Kidney capillary endothelial cell (primary cell): ENCODE data around the gene OXLD1.

Source experiments
- DNase-seq: peaks from one replicate; pipeline ENCODE4 v3.0.0-alpha.2; 2018; ENCODE audit warnings: low spot score

Gene OXLD1

DNA sequence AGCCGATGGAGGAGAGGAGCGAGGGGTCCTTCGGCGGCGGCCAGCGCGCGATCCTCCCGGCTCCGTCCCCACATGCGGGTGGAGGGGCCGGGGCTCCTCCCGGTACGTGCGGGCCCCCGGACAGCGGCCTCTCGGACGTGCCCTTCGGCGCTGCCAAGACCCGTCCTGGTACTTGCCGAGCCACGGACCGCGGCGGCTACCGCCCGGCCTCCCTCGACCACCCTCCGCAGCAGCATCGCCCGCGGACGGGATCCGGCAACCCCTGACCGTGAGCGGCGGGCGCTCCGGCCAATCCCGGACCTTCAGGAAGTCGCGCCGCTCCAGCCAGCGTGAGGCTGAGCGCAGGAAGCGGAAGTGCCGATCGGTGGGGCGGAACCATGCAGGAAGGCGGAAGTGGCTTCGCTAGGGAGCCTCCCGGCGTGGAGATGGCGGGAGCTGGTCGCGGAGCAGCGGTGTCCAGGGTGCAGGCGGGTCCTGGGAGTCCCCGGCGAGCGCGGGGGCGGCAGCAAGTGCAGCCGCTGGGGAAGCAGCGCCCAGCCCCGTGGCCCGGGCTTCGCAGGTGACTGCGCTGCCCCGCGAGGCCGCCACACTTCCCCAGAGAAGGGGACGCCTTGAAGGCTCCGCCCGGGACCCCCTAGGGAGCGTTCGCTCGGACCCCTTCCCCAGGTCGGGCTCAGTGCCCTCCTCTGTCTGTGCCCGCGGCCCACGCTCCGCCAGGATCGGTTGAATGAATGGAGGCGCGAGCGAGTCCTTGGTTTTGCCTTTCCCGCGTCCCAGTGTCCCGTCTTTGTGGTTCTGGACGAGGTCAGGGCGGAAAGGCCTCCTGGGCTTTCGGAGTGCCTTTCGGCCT is at the start of gene OXLD1, which contains the start of gene CCDC137:
Gene OXLD1 (minus strand): TSS at position 264 of the 850 bp plus-strand sequence. CDS start 28 bp downstream, at position 236.
Gene CCDC137 (plus strand): TSS at position 396 of the 850 bp plus-strand sequence. CDS start 30 bp downstream, at position 426.
- DNase-seq, result peak; percentile 92

DNA sequence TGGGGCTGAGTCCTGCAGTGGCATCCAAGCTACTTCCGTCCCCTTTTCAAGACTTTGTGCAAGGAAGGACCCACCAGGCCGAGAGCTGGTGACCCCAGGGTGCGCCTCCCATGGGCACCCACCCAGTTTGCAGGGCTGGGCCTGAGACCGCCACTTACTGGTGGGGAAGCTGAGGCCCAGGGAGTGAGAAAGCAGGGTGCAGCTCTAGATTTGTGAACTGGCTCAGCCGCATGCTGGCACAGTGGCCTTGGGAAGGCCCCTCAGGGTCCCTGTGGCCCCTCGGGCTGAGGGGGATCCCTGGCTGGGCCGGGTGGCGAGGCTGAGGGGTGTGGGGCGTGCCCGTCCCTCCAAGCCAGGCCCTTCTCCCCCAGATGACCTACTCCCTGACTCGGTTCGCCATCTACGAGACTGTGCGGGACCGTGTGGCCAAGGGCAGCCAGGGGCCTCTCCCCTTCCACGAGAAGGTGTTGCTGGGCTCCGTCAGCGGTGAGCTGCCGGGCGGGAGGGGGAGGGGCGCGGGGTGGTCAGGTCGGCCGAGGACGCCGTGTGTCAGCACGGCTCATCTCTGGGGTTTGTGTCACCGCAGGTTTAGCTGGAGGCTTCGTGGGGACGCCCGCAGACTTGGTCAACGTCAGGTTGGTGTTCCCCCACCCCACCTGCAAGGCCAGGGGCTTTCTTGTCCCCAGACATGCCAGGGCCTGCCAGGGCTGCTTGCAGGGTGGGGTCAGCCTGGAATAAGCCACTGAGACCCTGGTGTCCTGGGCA is 48.9 kb upstream of the OXLD1 start:
- no peak for DNase-seq

DNA sequence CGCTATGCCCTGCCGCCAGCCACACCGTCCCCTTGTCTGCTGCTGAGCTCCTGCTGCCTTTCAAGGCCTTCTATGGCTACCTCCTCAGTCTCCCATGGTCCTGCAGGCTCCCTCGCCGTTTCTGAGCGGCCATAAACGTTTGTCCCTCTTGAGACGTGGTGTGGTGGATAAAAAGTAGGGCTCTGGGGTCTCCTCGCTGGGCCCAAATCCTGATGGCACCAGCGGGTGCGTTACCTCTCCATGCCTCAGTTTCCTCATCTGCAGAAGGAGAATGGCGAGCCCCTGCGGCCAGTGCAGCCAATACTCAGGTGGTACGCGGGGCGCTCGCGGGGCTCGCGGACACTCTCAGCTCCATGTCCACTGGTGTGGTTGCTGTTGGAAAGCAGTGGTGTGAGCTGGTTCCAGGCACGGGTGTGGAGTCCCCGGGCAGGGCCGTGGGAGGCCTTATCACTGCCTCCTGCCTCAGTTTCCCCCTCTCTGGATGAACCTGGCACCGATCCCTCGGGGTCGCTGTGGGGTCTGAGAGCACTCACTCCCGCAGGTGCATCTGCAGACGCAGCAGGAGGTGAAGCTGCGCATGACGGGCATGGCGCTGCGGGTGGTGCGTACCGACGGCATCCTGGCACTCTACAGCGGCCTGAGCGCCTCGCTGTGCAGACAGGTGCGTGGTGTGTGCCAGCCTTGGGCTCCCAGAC is 48.2 kb upstream of the OXLD1 start:
- no peak for DNase-seq

DNA sequence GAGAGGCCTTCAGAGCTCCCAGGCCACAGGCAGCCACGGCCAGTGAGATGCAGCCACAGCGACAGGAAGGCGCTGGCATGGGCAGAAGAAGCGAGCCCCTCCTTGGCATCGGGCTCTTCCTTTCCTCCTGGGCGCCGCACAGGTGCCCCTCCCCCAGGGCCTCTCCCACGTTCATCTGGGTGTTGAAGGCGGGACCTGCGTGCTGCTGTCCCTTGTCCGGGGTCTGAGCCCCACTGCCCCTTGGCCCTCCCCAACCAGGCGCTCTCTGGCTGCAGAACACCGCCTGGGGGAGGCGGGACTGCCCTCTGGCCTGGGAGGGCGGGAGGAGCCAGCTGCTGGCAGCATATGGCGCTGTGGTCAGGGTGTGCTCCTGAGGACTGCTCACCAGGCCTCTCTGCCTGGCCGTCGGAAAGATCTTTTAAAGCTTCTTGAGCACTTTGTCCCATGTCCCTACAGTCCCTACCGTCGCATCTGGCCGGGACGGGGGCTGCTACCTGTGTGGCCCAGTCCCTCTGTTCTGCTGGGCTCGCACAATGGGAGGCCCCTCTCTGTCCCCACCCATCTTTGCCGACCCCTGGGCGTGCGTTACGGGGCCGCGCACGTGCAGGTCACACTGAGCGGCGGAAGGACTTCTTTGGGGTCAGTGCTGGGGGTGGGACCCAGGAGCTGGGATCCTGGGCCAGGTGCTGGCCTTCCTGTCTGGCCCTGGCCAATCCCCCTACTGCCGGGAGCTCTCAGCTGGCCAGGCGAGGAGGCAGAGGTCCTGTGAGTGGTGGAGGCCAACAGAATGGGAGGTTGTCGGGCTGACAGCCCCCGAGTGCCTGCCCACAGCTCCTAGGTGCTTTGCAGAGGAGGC is 47.4 kb upstream of the OXLD1 start:
- no peak for DNase-seq

DNA sequence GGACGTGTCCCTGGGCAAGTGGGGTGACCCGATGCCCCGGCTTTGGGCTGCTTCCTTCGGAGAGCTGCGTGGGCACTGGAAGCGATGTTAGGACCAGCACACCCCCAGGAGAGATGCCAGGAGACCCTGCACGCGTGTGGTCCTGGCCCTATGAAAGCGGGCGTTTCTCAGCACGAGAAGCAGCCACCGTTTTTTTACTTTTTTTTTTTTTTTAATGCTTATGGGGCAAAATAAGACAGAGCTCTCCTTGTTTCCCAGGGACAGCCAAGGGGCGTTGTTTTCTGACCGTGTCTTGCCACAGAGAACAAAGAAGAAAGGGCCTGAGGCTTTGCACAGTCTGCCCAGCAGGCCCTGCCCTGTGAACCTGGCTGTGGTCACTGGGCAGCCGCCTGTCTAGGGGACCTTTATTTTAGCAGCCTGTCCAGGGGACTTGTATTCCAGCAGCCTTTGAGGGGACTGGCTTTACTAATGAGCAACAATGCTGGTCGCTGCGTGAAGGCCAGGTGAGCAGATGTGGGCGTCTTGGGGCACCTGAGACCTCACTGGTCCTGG is 46.7 kb upstream of the OXLD1 start:
- no peak for DNase-seq

DNA sequence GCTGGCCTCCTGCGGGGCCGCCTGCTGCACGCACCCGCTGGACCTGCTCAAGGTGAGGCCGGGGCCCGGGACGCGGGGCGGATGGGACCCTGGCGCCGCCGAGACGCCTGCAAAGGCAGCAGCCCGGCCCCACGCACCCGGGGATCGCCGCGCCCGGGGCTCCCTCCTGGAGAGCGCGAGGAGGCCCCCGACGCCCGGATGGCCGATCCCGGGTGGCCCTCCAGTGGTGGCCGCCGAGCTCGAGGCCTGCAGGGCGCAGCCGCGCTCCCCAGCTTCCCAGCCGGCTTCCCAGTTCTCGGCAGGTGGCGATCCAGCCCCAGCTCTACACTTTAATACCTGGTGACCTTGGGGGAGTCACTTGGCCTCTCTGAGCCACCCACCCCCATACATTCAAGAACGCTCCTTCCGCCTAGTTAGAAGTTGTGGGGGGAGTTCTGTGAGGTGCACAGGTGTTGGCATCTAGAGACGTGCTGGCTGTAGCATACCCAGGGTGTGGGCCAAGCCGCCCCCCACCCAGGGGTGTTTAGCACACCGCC is 46.1 kb upstream of the OXLD1 start:
- no peak for DNase-seq

DNA sequence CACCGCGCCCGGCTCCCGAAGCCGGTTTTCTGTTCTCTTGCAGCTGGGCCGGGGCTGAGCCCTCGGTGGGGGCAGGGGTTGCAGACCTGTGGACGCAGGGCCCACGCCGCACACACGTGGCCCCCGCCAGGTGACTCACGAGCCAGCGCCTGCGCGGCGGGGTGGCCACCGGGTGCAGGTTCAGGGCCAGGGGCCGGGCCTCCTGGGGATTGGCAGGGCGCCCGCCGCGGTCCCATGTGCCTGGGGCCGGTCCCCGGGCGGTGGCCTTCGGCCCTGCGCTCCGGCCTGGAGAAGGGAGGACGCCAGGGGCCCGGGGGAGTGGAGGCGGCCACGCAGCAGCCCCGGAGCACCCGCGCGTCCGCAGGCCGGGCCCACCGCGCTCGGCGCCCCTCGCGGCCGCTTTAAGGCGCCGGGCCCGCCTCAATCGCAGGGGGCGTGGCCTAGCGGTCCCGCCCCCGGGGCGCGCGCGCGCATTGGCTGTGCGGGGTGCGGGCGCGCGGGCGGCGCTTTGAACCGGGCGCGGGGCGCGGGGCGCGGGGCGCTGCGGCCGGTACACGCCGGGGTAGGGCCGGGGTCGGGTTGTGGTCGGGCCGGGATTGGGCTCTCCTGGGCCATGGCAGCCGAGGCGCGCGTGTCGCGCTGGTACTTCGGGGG is 45.5 kb upstream of the OXLD1 start, which contains the start of gene SLC25A10:
Gene SLC25A10 (plus strand): TSS at position 471 of the 654 bp plus-strand sequence. CDS start 143 bp downstream, at position 614.
- peak; percentile 55 for DNase-seq

DNA sequence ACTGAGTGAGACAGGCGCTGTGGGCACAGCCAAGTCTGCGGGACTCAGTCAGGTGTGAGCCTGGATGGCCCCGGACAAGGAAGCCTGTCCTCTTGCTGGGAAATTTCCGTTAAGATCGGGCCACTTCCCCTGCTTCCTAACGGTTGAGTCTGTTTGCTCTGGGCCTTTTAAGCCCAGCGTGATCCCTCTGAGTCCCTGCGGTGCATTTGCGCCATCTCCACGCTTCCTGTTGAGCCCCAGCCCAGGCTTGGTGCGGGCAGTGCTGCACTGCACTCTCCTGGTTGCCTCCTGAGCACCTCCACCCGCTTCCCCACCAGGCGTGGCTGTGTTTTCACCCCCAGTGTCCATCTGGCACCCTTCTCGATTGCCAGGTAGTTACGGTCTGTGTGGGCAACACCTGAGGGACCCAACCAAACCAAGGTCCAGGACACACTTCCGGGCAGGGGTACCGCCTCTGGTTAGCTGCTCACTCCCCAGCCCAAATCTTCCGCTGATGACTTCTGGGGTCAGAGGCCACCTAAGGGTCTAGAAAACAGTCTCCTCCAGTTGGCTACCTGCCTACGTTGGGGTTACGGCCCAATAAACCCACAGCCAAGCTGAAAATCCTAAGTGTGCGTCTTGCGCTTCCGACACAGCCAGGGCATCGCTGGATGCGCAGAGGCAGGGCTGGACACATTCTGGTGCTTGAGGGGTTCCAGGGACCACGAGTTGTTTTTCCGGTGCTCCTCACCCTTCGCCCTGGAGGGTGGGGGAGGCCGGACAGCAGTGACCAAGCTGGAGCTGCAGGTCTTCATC is 44.3 kb upstream of the OXLD1 start:
- DNase-seq, result no peak

DNA sequence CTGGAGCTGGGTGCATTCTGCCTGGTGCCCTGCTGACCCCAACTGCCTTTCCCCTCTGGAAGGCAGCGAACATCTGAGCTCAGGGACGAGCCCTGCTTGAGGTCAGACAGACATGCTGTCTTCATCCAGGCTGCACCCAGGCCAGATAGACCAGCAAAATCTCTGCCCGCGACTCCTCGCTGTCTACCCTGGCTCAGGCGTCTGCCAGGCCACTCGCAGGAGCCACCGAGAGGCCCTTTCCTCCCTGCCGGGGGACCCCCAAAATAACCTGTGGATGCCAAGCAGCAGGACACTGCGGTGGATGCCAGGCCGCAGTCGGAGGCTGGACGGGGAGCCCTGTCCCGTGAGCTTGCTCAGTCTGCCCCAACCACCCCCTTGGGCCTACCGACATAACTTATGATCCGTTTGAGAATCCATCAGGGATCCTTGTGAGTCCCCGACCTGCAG is 42.4 kb upstream of the OXLD1 start:
- no peak for DNase-seq

DNA sequence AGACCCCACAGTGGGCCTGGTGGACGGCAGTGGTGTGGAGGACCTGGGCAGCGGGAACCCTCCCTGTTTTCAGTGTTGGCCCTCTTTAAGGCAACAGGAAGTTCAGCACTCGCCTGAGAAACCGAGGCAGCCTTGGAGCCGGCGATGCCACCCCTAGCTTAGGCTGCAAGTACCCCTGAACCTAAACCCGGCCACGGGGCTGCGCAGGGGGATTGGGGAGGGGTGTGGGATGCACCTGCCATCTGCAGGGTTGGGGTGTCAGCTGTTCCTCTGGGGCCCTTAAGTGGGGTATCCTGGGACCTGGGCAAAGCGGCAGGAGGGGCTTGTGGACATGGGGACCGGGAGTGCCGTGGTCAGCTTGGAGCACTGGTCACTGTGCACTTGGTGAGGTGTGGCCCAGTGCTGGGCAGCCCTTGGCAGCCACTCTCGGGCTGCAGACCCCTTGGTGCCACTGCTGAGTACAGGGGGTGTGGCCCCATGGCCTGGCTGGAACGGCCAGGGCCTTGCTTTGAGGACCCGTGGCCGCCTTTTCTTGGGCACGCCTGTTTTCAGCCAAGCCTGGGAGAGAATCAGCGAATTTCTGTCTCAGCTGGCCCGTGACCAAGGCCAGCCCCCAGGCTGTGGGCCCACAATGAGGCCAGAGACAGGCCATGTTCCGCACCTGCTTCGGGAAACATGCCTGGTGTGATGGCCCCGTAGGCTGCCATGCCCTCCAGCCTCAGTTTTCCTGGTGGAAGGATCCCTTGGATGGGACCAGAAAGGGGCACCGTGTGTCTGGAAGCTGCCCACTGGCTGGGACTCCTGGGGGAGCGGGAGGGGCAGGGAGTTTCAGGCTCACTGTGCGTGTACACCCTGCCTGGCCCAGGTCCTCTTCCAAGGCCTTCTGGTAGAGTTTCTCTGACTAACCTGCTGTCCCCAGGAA is 41.6 kb upstream of the OXLD1 start:
- DNase-seq, result no peak

DNA sequence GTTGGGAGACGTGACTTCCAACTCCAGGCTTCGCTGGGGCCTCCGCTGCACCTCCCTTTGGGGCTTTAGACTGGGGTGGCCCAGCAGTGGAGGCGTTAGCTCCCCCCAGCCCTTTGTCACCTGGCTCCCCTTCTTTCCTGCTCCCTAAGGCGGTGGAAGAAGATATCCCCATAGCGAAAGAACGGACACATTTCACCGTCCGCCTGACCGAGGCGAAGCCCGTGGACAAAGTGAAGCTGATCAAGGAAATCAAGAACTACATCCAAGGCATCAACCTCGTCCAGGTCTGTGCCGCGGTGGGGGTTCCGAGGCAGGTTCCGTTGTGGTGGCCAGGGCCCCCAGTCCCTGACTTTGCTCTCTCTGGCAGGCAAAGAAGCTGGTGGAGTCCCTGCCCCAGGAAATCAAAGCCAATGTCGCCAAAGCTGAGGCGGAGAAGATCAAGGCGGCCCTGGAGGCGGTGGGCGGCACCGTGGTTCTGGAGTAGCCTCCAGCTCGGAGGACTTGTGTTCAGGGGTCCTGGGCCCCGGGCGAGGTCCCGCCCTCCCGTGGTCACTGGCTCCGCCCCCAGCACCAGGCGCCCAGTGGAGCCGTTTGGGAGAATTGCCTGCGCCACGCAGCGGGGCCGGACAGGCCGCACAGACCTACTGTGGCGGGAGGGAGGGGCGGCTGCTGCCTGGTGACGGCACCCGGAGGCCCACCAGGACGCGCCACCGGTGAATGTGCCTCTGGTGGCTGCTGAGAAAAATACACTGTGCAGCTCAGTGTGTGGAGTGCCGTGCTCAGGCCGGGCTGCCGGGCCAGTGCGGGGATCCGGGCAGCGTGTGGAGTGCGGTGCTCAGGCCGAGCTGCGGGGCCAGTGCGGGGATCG is 40.6 kb upstream of the OXLD1 start:
- no peak for DNase-seq

DNA sequence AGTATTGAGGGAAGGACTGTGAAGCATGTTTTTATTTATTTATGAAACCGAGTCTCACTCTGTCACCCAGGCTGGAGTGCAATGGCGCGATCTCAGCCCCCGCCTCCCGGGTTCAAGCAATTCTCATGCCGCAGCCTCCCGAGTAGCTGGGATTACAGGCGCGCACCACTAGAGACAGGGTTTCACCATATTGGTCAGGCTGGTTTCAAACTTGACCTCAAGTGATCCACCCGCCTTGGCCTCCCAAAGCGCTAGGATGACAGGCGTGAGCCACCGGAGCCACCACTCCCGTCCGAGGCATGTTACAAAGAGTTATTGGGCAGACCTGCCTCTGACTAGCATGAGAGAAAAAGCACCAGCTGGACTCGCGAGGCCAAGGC is 39.8 kb upstream of the OXLD1 start:
- no peak for DNase-seq

DNA sequence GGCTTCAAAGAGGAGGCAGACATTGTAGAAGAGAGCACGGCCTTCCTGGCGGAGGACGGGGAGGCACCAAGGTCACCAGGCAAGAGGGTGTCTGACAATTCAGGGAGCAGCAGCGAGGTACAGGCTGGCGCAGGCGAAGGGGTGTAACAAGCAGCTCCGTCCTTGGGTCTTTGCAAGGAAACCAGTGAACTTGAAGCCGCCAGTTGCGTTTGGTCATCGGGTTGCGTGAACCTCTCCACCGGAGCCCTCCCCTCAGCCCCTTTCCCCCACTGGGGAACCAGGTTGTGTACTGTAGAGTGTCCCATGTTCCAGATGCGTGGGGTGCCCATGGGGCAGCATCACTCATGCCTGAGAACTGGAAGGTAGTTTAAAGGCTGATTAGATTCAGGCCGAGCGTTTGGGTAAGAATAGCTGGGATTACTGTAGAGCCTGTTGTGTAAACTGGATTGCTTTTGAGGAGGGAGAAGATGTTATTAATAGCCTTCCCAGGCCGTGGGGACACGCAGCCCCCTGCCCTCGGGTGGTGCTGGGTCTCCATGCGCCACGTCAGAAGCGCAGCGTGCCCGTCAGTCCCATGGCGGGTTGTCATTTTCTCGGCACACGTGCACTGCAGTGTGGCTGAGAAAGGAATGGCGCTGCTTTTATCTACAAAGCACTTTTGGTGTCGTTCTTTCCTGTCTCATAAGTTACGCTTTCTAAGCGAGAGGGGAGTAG is 39.3 kb upstream of the OXLD1 start:
- no peak for DNase-seq

DNA sequence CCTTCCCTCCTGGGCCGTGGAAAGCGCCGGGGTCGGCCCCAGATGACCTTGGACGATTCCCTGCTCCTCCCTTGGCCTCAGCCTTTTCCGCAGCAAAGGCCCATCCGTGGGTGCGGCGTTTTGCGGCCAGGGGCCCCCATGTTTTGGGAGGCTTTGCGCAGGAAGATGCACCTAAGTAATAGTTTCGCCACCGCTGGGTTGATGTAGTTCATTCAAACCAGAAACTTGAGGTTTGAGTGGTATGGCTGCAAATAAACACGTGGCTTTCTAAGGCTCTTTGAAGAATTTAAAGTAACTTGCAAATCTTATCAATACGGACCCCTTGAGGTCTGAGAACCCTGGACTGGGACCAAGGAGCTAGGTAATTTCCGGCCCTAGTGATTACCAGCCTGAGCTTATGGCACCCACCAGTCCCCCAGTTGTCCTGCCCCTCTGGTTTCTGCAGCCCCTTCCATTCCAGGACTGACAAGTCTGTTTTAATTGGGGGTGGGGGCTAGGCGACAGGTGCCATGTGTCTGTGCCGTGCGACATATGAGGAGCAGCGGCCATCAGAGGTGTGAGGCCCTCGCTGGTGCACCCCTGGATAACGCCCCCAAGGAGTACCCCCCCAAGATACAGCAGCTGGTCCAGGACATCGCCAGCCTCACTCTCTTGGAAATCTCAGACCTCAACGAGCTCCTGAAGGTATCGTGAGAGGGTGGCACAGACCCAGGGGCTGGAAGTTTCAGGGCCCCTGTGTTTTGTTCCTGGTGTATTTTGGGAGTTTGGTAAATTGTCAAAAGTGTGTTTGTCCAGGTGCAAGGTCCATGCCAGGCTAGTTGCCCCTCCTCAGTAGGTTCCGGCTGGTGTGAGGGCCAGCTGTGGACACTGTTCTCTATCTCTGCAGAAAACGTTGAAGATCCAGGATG is 37.6 kb upstream of the OXLD1 start:
- no peak for DNase-seq

DNA sequence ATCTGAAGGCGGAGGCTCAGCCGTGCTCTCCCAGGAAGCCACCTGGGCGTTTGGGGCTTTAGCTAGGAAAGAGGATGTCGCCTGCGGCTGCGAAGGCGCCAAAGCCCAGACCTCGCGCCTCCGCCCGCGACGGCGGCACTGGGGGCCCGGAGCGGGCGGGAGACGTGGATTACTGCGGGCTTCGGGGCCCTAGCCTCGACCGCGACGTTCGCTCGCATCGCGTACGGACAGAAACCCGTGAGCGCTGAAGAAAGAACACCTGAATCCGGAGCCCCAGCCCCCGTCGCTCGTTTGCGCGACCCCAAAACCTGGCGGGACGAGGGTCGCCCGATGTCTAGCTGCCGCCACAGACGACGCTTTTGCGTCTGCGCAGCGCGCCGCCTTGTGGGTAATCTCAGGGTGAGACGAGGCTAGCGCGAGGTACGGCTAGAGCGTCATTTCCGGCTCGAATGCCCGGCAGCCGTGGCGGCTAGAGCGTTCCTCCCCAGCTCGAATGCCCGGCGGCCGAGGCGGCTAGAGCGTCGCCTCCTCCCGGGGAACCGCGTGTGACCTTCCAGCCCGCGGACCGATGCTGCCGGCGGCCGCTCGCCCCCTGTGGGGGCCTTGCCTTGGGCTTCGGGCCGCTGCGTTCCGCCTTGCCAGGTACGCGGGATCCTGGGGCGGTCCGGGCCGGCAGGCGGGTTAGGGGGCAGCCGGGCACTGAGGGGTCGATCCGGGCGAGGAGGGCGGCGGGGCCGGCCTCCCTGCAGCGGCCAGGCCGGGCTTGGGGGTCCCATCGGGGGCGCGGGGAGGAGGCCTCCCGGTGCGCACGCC is 36.7 kb upstream of the OXLD1 start, which contains the start of gene MRPL12:
Gene MRPL12 (plus strand): TSS at position 434 of the 813 bp plus-strand sequence. CDS start 135 bp downstream, at position 569.
- peak; percentile 88 for DNase-seq
